Measurements from ENCODE around the gene AFF3. TPM values are rescaled to one million over a fixed set of nuclear protein-coding genes. Genes with fewer than 3 reads are reported as not detected.

The AFF3 gene
- total and polyA plus RNA-seq, 2 donors (not counting 1 experiment from before 2014, with no cell fraction given) = 0.50 to 2.5 TPM

DNA sequence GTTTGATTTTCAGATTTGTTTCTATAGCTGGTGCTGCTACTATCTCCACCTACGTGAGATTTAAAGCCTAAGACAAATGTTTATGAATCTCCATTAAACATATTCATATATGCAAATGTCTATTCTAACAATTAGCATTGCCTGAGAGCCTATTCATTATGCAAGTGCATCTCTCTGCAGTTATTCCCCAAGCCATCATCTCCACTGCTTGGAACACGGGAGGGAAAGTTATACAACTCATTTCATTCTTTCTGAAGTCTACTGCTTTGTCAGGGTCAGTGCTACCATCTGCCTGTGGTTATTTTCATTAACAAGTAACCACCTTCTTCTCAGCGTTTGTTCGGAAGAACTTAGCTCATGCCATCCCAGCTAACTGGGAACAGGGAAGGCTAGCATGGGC, 463.8 kb downstream of the AFF3 start:
- Histone ChIP-seq H3K4me3 (replicated peaks in 1 of 4; ENCODE audit: control extremely low read depth in 1 of 4, insufficient read depth in 1 of 4, low read depth in 3 of 4, low read length in 4 of 4) (no peak overlapping the region), H4K20me1 (ENCODE audit: control insufficient read depth, extremely low read depth, insufficient read depth, low read length) (no peaks in the 10 kb centered on the region), H3K9ac (ENCODE audit: insufficient read depth, low read length) (no peak overlapping the region), H3K79me2 (ENCODE audit: control insufficient read depth, insufficient read depth, low read length) (no peaks in the 10 kb centered on the region), H3K9me3 (ENCODE audit: control insufficient read depth, insufficient read depth, low read depth, low read length) (no peaks in the 10 kb centered on the region), H3K4me2 (ENCODE audit: extremely low read depth, insufficient read depth, low read length) (no peak overlapping the region), H3K36me3 (ENCODE audit: control insufficient read depth, insufficient read depth, low read length) (no peaks in the 10 kb centered on the region), H2AFZ (ENCODE audit: low read length) (no peak overlapping the region), H3K27ac (ENCODE audit: insufficient read depth, low read length) (no peak overlapping the region), H3K4me1 (ENCODE audit: control insufficient read depth, extremely low read depth, insufficient read depth, low read length) (no peaks in the 10 kb centered on the region), H3K27me3 (ENCODE audit: control insufficient read depth, insufficient read depth, low read length) (no peaks in the 10 kb centered on the region)
- TF ChIP-seq, protein P1, sequence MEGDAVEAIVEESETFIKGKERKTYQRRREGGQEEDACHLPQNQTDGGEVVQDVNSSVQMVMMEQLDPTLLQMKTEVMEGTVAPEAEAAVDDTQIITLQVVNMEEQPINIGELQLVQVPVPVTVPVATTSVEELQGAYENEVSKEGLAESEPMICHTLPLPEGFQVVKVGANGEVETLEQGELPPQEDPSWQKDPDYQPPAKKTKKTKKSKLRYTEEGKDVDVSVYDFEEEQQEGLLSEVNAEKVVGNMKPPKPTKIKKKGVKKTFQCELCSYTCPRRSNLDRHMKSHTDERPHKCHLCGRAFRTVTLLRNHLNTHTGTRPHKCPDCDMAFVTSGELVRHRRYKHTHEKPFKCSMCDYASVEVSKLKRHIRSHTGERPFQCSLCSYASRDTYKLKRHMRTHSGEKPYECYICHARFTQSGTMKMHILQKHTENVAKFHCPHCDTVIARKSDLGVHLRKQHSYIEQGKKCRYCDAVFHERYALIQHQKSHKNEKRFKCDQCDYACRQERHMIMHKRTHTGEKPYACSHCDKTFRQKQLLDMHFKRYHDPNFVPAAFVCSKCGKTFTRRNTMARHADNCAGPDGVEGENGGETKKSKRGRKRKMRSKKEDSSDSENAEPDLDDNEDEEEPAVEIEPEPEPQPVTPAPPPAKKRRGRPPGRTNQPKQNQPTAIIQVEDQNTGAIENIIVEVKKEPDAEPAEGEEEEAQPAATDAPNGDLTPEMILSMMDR (conservative IDR thresholded peaks at IDR 0.05 in 1 of 2, IDR thresholded peaks at IDR 0.05 in 1 of 2; ENCODE audit: low read depth in 1 of 2, low read length in 2 of 2) = no peak
- DNase-seq (ENCODE audit: low read depth in 2 of 2) = no peak

DNA sequence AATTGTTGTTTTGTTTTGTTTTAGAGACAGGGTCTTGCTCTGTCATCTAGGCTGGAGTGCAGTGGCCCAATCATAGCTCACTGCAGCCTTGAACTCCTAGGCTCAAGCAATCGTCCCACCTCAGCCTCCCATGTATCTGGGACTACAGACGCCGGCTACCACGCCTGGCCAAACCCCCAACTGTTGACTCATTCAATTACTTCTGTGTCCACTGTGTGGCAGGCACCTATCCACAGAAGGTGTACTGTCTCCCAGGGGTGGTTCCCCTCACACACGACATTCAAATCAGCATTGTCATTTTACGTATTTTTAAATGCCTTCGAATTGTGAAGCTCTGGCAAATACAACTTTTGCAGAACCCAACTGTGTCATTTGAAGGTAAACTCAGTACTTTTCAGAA, 464.6 kb downstream of the AFF3 start:
- H3K36me3 ChIP-seq (ENCODE audit: control insufficient read depth, insufficient read depth, low read length) = no peaks in the 10 kb centered on the region
- TF ChIP-seq, protein P1 (conservative IDR thresholded peaks at IDR 0.05 in 1 of 2, IDR thresholded peaks at IDR 0.05 in 1 of 2; ENCODE audit: low read depth in 1 of 2, low read length in 2 of 2) = no peak
- TF ChIP-seq EZH2 (IDR thresholded peaks at IDR 0.05; ENCODE audit: low read length, missing control alignments) = no peak
- no peak overlapping the region for H3K27ac ChIP-seq (ENCODE audit: insufficient read depth, low read length)

DNA sequence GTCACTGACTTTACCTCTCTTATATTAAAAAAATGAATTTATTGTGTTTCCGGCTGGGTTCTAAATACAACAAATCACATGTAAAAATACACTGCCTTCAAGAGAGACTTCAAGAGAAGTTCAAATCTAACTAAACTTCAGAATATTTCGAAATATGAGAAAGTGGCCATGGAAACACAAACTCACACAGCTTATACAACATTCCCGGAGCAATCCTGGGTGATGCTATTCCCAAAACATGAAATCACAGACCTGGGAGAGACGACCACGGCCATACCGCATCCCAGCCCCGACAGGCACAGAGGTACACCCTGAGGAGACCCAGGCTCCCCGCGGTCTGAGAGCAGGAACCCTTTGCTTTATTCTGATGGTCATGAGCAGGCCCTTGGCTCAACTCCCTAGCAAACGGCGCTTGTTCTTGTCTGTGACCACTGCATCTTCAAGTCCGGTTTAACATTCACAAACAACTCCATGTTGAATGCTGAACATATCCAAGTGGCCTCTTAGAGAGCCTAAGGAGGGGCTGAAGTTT, 467.2 kb downstream of the AFF3 start:
- H2AFZ ChIP-seq (ENCODE audit: low read length) = no peak overlapping the region
- no peak for DNase-seq (ENCODE audit: low read depth in 2 of 2)
- no peaks in the 10 kb centered on the region for H4K20me1 ChIP-seq (ENCODE audit: control insufficient read depth, extremely low read depth, insufficient read depth, low read length)
- H3K4me1 ChIP-seq (ENCODE audit: control insufficient read depth, extremely low read depth, insufficient read depth, low read length) = no peaks in the 10 kb centered on the region
- no peaks in the 10 kb centered on the region for H3K79me2 ChIP-seq (ENCODE audit: control insufficient read depth, insufficient read depth, low read length)
- no peaks in the 10 kb centered on the region for H3K36me3 ChIP-seq (ENCODE audit: control insufficient read depth, insufficient read depth, low read length)
- H3K9ac ChIP-seq (ENCODE audit: insufficient read depth, low read length) = no peak overlapping the region
- no peaks in the 10 kb centered on the region for H3K9me3 ChIP-seq (ENCODE audit: control insufficient read depth, insufficient read depth, low read depth, low read length)
- no peak overlapping the region for H3K4me3 ChIP-seq (replicated peaks in 1 of 4; ENCODE audit: control extremely low read depth in 1 of 4, insufficient read depth in 1 of 4, low read depth in 3 of 4, low read length in 4 of 4)
- H3K27me3 ChIP-seq (ENCODE audit: control insufficient read depth, insufficient read depth, low read length) = no peaks in the 10 kb centered on the region
- no peak for TF ChIP-seq EZH2 (IDR thresholded peaks at IDR 0.05; ENCODE audit: low read length, missing control alignments)
- TF ChIP-seq, protein P1 (conservative IDR thresholded peaks at IDR 0.05 in 1 of 2, IDR thresholded peaks at IDR 0.05 in 1 of 2; ENCODE audit: low read depth in 1 of 2, low read length in 2 of 2) = no peak
- H3K27ac ChIP-seq (ENCODE audit: insufficient read depth, low read length) = no peak overlapping the region
- no peak overlapping the region for H3K4me2 ChIP-seq (ENCODE audit: extremely low read depth, insufficient read depth, low read length)

More for the DNA sequence above, 464.6 kb downstream of the AFF3 start:
- Histone ChIP-seq H3K79me2 (ENCODE audit: control insufficient read depth, insufficient read depth, low read length) (no peaks in the 10 kb centered on the region), H2AFZ (ENCODE audit: low read length) (no peak overlapping the region), H3K4me3 (replicated peaks in 1 of 4; ENCODE audit: control extremely low read depth in 1 of 4, insufficient read depth in 1 of 4, low read depth in 3 of 4, low read length in 4 of 4) (no peak overlapping the region), H3K9ac (ENCODE audit: insufficient read depth, low read length) (no peak overlapping the region), H3K4me1 (ENCODE audit: control insufficient read depth, extremely low read depth, insufficient read depth, low read length) (no peaks in the 10 kb centered on the region), H4K20me1 (ENCODE audit: control insufficient read depth, extremely low read depth, insufficient read depth, low read length) (no peaks in the 10 kb centered on the region), H3K27me3 (ENCODE audit: control insufficient read depth, insufficient read depth, low read length) (no peaks in the 10 kb centered on the region), H3K9me3 (ENCODE audit: control insufficient read depth, insufficient read depth, low read depth, low read length) (no peaks in the 10 kb centered on the region), H3K4me2 (ENCODE audit: extremely low read depth, insufficient read depth, low read length) (no peak overlapping the region)
- no peak for DNase-seq (ENCODE audit: low read depth in 2 of 2)

Data from fibroblast of lung (primary cell).